Islet of Langerhans (tissue), 1 donor: Measurements from ENCODE around the gene SLC17A9.
"Not testable (repeated sequence)": the region's sequence is repeated elsewhere in the genome, so short reads cannot be mapped to it uniquely, and the experiment has no call there.

Source experiments
- FAIRE-seq: peaks from one replicate; lab custom pipeline; 2011; peaks lifted over from hg19 to GRCh38; lab: Jason Lieb, UNC

The SLC17A9 gene

DNA sequence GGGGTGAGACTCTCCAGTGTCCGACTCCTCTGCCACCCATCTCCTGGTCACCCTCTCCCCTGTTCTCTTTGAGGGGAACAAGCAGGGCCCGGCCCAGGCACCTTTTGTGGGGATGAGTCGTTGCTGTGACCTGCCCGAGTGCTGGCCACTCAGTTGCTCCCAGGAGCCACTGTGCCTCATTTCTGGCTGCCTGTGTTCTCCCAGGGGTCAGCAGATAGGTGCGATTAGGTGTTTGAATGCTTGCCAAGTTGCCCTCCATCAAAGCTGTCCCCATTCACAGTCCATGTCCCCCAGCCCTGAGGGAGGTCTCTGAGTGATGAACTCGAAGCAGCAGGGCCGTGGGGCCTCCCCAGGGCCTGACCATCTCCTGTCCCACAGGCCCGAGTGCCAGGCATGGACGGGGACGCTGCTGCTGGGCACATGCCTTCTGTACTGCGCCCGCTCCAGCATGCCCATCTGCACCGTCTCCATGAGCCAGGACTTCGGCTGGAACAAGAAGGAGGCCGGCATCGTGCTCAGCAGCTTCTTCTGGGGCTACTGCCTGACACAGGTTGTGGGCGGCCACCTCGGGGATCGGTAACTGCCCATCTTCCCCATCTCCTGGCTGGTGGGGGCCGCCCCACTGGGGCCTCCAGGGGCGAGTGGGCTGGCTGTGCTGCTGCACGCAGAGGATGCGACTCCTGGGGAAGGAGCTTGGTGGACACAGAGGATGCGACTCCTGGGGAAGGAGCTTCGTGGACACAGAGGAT is 4.1 kb downstream of the SLC17A9 start:
- no peak for FAIRE-seq

DNA sequence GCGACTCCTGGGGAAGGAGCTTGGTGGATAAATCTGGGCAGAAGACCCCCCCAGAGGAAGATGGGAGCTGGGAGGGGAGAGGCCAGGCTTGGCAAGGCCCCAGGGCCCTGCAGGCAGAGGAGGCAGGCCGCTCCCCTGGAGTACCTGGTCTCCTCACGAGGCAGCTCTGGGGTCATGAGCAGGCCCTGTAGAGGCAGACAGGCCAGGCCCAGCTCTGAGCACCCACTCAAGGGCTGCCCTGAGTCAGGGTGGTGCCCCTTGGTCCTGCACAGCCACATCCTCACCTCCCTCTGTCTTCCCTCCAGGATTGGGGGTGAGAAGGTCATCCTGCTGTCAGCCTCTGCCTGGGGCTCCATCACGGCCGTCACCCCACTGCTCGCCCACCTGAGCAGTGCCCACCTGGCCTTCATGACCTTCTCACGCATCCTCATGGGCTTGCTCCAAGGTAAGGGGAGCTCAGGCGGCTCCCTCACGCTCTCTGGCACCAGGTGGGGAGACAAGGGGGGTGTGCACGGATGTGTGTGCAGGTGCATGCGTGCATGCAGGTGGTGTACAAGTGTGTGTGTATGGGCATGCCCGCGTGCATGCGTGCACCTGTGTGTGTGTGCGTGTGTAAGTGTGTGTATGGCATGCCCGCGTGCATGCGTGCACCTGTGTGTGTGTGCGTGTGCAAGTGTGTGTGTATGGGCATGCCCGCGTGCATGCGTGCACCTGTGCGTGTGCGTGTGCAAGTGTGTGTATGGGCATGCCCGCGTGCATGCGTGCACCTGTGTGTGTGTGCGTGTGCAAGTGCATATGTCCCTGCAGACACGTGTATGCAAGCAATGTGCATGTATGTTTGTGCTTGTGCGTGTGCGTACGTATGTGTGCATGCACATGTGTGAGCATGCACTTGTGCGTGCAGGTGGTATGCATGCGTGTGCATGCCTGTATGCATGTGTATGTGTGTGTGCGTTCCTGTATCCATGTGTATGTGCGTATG is 4.9 kb downstream of the SLC17A9 start:
- no peak for FAIRE-seq

DNA sequence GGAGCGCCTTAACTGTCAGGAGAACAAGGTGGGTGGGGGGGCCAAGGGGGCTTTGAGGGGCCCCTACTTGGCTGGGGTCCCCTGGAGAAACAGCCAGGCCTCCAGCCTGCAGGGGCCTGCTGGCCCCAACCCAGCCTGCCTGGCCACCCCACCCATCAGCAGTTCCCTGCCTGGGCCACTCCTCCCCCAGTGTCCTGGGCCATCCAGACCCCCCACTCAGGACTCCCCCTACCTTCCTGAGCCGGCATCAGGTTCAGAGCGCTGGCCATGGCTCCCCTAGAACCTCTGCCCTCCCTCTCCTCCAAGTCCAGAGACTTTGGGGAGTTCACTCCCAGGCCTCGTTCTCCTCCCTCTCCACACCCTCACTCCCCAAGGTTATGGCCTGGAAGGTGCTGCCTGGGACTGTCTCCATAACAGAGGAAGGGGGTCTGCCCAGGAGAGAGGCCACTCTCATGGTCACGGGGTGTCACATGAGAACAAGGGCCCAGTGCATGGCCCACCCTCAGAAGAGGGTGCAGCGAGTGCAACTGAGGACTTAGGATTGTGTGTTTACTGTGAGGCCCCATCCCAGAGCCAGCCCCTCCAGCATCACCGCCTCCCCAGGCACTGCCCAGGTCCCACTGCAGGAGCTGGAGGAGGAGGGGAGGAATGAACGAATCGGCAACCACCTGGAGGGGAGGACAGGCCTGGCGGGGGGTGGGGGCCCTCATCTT is 6.0 kb downstream of the SLC17A9 start:
- no peak for FAIRE-seq

DNA sequence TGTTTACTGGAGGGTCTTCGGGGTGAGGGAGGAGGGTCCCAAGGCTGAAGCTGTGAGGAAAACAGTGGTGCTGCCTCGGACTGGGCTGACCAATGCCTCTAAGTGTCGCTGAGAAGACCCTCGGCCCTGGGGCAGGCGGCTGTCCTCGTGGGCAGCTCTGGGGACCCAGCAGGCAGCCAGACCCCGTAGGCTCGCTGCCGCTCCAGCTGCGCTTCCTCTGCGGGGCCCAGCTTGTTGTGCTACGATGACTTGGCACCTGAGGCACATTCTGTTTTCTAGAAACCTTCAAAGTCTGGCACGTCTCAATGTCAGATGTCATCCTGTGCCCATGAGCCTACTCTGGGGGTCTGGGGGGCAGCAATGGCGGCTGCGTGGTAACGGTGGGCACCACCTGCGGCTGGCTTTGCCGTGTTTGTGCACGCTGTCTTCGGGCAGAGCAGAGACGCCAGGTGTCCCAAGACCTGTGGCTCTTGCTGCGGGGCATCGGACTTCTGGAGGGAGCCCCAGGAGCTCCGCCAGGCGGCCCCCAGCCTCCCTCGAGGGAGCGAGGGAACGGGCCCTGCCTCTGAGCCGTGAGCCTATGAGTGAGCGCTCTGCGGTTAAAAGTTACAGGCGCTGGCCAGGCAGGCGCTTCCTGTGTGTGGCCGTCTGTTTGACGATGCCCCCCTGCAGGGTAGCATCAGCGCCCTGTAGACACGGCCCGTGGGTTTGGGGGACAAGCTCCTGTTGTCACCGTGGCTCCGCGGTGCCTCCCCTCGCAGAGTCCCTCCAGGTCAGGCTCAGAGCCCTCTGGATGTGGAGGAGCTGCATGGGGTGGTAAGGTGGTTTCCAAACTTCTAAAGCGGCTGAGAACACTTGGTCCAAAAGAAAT is 6.8 kb downstream of the SLC17A9 start:
- FAIRE-seq, result no peak

DNA sequence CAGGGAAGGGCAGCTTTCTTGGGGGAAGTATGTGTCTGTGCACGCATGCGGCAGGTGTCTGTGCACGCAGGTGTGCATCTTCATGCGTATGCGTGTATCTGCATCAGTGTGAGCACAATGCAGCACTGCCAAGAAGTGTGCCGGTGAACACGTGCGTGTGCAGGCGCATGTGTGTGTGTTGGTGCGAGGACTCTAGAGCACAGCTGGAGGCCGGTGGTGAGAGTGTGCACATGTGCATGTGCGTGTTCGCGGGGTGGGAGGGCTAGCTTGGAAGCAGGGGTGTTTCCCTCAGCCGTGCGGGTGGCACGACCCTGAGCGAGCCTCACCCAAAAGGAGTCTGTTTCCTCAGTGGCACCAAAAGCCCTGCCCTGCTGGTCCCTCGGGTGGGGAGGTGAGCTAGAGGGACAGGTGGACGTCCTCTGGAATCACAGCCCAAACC is 7.5 kb downstream of the SLC17A9 start:
- no peak for FAIRE-seq

DNA sequence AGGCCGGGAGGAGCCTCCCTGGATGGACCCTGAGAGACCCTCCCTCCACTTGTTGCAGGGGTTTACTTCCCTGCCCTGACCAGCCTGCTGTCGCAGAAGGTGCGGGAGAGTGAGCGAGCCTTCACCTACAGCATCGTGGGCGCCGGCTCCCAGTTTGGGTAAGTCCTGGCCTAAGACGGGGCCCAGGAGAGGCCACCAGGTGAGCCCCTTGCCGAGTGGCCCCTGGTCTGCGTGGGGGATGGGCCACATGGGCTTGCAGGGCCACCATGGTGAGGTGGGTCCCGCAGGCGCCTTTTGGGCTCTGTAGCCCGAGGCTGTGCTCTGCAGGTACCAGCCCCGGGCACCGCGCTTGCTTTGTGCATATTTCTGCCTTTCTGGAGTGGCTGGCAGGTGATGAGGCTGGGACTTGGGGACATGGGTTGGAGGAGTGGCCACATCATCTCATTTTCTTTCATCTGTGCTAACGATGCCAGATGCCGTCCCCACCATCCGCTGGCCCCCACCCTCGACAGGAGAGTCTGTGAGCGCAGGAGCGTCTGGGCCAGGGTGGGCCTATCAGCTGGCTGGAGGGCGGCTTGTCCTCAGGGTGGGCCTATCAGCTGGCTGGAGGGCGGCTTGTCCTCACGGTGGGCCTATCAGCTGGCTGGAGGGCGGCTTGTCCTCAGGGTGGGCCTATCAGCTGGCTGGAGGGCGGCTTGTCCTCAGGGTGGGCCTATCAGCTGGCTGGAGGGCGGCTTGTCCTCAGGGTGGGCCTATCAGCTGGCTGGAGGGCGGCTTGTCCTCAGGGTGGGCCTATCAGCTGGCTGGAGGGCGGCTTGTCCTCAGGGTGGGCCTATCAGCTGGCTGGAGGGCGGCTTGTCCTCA is 8.2 kb downstream of the SLC17A9 start:
- FAIRE-seq, result not testable (repeated sequence)

DNA sequence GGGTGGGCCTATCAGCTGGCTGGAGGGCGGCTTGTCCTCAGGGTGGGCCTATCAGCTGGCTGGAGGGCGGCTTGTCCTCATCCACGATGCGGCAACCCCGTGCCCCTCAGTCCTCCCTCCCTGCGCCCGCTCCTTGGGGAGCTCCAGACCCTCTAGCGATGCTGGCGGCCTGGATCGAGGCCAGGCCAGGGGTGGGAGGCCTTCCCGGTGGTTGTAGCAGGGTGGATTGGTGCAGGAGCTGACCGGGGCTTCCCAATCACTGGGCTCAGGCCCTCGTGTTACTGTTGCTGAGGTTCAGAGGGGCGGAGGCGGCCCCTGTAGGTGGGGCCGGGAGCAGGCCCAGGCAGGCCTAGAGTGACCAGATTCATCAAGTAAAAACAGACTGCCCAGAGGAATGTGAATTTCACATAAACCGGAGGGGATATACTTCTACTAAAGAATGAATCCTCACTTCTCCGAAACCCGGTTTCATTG is 8.8 kb downstream of the SLC17A9 start:
- FAIRE-seq, result no peak

DNA sequence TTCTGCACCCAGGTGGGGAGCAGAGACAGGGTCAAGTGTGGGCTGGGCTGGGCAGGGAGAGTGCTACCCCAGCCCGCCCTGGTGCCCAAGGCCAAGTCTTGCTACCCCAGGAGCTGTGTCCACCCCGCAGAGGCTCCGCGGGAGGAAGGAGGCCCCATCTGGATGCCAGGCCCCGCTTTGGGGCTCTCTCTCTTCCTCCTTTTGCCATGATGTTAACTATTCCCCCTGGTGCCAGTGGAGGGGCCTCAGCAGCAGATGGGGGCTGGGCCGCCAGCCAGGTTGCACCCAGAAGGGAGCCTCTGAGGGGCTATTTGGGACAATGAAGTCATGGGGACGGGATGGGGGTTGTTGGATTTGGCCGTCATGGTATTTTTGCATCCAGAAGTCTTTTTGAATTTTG is 9.3 kb downstream of the SLC17A9 start:
- FAIRE-seq, result no peak

DNA sequence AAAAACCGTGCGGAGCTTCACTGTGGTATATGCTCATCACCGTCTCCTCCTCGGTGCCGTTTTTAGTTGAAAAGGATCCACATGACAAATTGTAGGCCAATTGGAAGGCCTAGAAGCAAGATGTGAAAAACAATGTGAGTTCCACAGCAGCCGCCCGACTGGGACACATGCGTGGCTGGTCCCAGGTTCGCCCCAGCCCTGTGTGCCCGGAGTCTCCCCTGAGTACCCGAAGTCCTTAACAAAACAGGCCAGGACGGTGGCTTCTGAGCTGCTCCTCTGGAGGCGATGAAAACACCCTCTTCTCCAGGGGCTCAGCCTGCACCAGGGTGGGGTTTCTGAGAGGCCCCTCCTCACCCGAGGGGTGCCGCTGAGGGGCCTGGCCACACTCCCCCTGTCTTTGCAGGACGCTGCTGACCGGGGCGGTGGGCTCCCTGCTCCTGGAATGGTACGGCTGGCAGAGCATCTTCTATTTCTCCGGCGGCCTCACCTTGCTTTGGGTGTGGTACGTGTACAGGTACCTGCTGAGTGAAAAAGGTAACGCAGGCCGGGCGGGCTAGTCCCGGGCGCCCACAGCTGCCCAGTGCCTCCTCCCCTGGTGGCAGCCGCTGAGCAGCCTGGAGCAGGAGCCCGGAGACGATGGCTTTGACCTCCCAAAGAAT is 9.8 kb downstream of the SLC17A9 start:
- no peak for FAIRE-seq

DNA sequence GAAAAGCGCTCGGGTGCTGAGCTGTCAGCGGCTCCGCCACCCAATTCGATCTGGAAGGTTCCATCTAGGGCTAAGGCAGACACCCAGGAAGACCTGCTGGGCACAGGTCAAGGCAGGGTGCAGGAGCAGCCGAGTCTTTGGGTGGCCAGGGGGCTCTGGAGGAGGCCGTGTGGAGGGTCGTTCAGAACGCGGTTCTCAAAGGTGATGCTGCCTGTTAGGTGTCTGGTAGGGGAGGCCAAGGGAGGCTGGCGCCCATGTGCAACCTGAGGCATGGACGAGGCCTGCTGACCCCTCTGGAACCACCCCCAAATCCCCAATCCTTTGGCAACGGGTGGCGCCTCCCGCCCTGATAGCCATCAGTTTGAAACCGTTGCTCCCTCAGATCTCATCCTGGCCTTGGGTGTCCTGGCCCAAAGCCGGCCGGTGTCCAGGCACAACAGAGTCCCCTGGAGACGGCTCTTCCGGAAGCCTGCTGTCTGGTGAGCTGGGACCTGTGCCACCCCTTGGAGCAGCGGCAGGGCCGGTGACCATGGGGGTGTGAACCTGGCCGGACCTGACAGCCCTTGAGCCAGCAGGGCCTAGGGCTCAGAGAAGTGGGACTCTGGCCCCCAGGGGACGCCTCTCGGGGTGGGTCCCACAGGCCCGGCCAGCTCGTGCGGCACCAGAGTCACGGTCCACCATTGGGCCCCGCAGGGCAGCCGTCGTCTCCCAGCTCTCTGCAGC is 10.5 kb downstream of the SLC17A9 start:
- no peak for FAIRE-seq

DNA sequence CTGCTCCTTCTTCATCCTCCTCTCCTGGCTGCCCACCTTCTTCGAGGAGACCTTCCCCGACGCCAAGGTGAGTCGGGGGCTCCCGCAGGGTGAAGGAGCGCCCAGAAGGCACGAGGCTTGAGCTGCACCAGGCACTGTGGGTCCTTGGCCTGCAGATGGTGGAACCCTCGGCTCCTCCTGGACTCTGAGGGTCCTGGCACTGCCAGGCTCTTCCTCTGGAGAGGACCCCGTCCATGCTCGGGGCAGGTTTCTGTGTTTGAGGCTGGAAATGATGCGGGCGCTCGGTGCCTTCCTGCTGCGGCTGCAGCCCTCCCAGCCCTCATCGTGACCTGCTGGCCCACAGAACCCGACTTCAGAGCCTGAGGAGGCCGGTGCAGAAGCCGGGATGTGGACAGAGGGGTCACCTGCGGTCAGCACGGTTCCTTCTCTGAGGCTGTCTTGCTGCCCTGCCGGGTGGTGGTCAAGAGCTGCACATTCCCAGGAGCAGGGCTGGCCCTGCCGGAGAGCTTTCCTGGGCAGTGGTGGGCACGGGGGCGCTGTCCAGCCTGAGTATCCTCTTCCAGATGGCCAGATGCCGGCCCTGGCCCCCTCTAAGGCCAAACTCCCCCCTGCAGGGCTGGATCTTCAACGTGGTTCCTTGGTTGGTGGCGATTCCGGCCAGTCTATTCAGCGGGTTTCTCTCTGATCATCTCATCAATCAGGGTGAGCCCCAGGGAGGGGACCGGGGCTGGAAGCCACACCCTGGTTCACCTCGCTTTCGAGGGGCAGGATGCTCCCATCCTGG is 11.3 kb downstream of the SLC17A9 start:
- no peak for FAIRE-seq

DNA sequence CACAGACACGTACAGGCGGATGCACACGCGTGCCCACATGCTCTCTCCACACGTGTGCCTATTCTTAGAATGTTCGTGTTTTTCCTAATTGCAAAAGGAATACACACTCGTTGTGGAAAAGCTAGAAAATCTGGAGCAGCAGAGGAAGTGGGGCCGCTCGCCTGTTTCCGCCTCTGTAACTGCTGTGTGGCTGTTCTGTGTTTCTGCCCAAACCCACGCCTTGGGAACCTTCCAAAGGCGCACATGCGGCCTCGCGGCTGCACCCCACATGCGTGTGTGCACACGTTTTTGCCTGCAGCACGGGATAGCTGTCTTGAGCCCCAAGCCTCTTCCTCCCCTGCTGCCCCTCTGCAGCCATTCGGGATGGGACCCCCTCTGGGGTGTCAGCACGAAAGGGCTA is 12.2 kb downstream of the SLC17A9 start:
- FAIRE-seq, result no peak

DNA sequence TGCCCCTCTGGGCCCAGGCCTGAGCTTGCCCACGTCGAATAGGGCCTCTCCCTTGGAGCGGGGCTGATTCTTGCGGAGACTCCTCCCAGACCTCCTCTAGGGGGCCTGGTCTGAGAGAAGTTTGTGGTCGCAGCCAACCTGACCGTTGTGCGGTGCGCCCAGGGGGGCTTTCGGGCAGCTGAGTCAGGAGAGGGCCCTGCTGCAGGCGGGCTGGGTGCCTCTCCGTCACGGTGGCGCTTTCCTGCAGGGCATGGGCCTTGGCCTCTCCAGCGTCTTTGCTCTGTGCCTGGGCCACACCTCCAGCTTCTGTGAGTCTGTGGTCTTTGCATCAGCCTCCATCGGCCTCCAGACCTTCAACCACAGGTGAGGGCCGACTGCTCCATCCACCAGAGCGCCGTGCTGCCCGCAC is 12.9 kb downstream of the SLC17A9 start:
- FAIRE-seq, result no peak

DNA sequence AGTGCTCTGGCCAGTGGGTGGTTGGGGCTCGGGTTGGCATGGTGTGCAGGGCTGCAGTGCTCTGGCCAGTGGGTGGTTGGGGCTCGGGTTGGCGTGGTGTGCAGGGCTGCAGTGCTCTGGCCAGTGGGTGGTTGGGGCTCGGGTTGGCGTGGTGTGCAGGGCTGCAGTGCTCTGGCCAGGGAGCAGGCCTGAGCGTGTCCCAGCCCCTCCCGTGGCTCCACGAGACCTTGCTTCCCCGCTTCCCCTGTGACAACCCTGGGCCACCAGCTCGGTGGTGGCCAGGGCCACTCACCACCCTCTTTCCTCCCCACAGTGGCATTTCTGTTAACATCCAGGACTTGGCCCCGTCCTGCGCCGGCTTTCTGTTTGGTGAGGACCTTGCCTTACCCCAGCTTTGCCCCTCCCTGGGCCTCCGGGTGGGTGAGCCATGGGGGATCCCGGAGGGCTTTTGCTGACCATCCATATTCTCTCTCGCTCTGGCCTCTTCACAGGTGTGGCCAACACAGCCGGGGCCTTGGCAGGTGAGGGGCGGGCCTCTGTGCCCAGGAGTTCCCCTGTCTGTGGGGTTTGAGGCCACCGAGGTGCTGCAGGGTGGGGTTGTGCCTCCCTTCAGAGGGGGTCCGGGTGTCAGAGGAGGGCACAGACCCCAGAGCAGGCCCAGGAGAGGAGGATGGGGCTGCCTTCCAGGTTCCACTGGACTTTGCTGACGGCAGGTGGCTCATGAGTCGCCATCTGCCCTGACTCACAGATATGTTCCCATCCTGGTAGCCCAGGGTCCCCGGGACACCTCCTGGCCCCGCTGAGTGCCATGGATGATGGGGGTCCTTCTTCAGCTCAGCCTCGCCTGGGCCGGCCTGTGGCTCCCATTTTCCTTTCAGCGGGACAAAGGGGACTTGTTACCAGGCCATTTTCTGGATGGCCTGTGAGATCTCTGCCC is 14.0 kb downstream of the SLC17A9 start:
- no peak for FAIRE-seq

DNA sequence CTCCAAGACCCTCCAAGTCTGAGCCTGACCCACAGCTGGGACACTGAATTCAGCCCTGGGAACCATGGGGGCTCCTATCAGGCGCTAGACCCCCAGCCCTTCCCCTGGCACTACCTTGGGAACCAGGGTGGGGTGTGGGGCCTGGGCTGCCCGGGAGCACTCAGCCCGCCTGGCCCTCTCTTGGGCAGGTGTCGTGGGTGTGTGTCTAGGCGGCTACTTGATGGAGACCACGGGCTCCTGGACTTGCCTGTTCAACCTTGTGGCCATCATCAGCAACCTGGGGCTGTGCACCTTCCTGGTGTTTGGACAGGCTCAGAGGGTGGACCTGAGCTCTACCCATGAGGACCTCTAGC is 14.6 kb downstream of the SLC17A9 start:
- FAIRE-seq, result no peak

DNA sequence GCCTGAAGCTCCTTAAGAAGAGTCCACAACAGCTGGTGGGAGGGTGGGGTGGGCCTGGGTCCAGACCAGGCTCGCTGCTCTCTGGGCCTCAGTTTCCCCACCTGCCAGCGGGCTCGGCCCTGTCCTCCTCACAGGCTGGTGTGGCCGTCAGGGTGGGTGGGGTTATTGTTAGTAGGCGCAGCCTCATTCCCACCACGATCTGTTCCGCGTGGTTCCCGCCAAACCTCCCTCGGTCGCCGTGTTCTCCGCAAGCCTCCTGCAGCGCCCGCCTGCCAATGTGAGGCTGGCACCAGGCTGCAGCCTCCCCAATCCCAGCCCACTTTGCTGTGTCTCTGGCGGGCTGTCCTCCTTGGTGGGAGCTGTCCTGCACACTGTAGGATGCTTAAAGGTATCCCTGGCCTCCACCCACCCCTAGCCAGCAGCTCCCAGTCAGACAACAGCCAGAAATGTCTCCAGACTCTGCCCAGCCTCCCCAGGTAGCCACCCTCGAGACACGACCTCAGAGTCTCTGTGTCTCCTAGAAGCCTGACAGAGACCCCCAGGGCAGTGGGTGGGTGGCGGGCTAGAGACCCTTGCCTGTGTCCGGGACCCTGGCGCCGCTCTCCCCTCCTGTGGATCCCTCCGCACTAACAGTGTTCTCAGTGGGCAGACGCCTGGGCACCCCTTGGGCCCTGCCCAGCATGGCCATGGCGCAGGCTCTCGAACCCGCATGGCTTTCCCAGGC is 15.3 kb downstream of the SLC17A9 start:
- no peak for FAIRE-seq
